Stimulated activated effector memory CD8-positive, alpha-beta T cell treated with anti-CD3 and anti-CD28 coated beads, Interleukin-12 subunit alpha, Interleukin-12 subunit beta, amount 100 ng/mL, for 72 hours (primary cell): ENCODE results near the gene SUPV3L1.

Experiments used
- ATAC-seq: fragments of 150-1000 bp; cut with Tn5 transposase; 2 replicates; pipeline ENCODE4 v1.10.0; 2021
- DNase-seq, 2 donors: peaks; one replicate each; pipeline ENCODE4 v3.0.0; 2021 to 2022; ENCODE audit warnings: low spot score in 2 of 2
- H3K27ac Mint-ChIP-seq: one replicate; pipeline ENCODE4 v1.8.0; 2022; ENCODE audit warnings: mild to moderate bottlenecking, mixed read lengths
- H3K36me3 Mint-ChIP-seq: one replicate; pipeline ENCODE4 v1.8.0; 2022; ENCODE audit warnings: mild to moderate bottlenecking, mixed read lengths
- H3K4me1 Mint-ChIP-seq: one replicate; pipeline ENCODE4 v1.8.0; 2022; ENCODE audit warnings: mixed read lengths
- H3K4me3 Mint-ChIP-seq: one replicate; pipeline ENCODE4 v1.8.0; 2022; ENCODE audit warnings: mild to moderate bottlenecking, mixed read lengths
- H3K9me3 Mint-ChIP-seq: one replicate; pipeline ENCODE4 v1.8.0; 2022; ENCODE audit warnings: mixed read lengths

Gene SUPV3L1

DNA sequence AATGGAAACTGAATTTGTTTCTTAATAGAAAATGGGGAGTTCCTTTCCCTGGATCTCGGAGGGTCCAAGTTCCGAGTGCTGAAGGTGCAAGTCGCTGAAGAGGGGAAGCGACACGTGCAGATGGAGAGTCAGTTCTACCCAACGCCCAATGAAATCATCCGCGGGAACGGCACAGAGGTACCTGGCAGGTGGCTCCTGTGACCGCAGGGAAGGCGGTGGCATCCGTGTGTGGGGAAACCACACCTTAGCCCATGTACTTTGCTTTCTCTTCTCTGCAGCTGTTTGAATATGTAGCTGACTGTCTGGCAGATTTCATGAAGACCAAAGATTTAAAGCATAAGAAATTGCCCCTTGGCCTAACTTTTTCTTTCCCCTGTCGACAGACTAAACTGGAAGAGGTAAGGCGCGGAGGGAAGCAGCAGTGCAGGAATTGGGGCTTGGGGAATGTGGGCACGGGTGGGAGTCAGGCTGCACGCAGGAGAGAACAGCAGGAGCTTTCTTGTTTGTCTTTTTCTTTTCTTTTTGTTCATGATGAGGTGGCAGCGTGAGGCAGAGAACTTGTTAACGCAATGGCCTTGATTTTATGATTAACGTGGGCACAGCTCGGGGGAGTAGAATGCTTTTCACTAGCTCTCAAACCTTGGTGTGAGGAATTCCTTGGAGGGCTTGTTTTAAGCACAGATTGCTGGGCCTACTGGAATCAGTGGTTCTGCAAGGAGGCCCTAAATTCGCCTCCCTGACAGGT is 52.9 kb downstream of the SUPV3L1 start:
- H3K27ac Mint-ChIP-seq, result peak overlapping the region; percentile 8
- H3K36me3 Mint-ChIP-seq, result peaks cover 8% of the 10 kb centered on the region
- no peak overlapping the region for H3K4me3 Mint-ChIP-seq
- ATAC-seq (no peak), DNase-seq (no peak)
- peaks cover 57% of the 10 kb centered on the region for H3K4me1 Mint-ChIP-seq
- H3K9me3 Mint-ChIP-seq, result no peaks in the 10 kb centered on the region

DNA sequence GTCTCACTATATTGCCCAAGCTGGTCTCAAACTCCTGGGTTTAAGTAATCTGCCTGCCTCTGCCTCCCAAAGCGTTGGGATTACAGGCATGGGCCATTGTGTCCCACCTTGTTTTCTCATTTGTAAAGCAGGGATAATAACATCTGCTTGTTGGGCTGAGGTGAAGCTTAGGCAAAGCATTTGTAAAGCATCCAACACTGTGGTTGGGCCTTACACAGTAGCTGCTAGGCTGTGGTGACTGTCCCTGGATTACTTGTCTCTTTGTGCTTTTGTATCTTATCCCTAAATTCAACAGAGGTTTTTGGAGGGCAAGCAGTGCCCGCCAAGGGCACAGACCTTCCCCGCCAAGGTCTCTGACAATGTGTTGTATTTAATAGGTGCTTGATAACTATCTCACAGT is 54.4 kb downstream of the SUPV3L1 start:
- DNase-seq, result no peak
- H3K9me3 Mint-ChIP-seq, result no peaks in the 10 kb centered on the region
- H3K27ac Mint-ChIP-seq, result no peak overlapping the region
- no peak for ATAC-seq
- H3K4me1 Mint-ChIP-seq, result peaks cover 42% of the 10 kb centered on the region
- H3K4me3 Mint-ChIP-seq, result no peak overlapping the region
- H3K36me3 Mint-ChIP-seq, result no peaks in the 10 kb centered on the region

DNA sequence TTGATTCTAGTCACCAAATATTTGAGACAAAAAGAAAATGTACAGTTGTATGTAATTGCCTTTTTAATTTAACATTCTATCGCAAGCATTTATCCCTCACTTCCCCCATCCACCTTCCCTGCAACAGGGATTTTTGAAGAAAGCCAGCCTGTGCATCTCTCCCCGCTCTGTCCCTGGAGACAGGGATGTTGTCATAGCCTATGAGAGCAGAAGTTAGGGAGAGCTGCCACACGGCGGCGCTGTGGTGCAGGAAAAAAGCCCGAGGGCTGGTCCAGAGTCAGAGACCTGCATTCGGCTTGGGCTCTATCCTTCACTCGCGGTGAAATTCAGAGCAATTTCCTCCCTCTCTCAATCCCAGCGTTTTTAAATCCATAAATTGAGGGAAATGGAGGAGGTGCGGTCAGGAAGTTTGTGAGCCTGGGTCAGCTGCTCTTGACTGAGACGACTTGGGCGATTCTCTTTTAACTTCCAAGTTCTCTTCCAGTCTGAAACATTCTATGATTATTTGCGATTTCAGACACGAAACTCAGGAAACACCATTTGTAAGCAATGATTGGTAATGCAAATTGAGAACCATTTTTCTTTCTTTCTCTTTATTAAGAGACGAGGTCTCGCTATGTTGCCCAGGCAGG is 57.6 kb downstream of the SUPV3L1 start:
- Mint-ChIP-seq H3K4me1 (peaks cover 21% of the 10 kb centered on the region), H3K36me3 (no peaks in the 10 kb centered on the region), H3K4me3 (no peak overlapping the region), H3K27ac (no peak overlapping the region), H3K9me3 (no peaks in the 10 kb centered on the region)
- peak; percentile 97 for ATAC-seq
- peak; percentile 90 to 94 for DNase-seq

DNA sequence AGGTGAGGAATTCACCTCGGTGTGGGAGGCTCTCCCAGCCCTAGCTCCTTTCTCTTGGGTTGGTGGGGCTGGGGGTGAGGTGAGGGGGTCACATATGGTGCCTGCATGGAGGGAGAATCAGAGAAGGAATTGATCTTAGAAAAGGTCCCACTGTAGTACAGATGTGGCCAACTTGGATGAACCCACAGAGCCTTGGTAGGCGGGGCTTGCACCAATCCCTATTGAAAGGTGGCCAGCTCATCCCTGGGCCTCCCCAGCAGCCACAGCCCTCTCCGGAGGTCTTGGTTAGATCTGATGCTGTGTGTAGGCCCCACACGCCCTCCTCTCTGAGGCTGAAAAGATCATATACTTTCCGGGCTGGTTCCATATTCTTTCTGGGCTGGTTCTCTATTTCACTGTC is 59.1 kb downstream of the SUPV3L1 start:
- DNase-seq (no peak), ATAC-seq (no peak)
- Mint-ChIP-seq H3K36me3 (no peaks in the 10 kb centered on the region), H3K27ac (no peak overlapping the region), H3K9me3 (no peaks in the 10 kb centered on the region), H3K4me3 (no peak overlapping the region), H3K4me1 (peaks cover 13% of the 10 kb centered on the region)

DNA sequence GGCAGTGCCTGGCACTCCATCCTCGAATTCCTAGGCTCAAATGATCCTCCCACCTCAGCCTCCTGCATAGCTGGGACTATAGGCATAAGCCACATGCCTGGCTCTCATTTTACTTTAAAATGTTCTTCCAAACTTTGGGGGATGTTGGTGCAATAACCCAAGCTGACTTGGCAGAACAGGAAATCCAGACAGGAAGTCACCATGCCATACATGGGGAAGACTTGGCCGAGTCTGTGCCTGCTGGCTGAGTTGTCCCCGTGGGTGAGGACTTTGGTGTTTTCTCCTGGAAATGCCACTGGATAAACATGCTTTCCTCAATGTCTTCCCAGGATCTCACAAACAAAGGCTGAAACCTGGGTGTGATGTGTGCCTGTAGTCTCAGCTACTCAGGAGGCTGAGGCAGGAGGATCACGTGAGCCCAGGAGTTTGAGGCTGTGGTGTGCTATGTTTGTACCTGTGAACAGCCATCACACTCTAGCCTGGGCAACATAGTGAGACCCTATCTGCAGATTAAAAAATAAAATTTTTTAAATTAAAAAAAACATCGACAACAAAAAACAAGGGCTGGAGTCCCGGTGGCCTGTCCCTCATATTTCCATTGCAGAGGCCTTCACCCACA is 59.9 kb downstream of the SUPV3L1 start:
- DNase-seq (no peak), ATAC-seq (no peak)
- Mint-ChIP-seq H3K36me3 (no peaks in the 10 kb centered on the region), H3K9me3 (no peaks in the 10 kb centered on the region), H3K4me3 (no peak overlapping the region), H3K4me1 (peaks cover 13% of the 10 kb centered on the region), H3K27ac (no peak overlapping the region)

DNA sequence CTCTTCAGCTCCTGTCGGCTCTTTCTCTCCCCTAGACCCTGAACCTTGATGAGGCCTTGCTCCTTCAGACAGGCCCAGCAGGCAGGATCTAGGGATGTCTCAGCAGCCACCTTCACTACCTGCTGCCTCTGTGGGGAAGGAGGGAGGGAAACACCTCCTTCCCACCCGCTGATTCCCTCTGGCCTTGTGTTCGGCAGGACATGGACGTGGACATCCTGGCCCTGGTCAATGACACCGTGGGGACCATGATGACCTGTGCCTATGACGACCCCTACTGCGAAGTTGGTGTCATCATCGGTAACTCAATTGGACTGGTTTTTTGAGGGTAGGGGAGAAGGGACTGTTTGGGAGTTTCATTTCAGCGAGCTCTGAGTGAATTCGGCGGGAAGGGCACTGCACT is 60.4 kb downstream of the SUPV3L1 start:
- ATAC-seq (no peak), DNase-seq (no peak)
- no peaks in the 10 kb centered on the region for H3K36me3 Mint-ChIP-seq
- H3K4me3 Mint-ChIP-seq, result no peak overlapping the region
- peaks cover 13% of the 10 kb centered on the region for H3K4me1 Mint-ChIP-seq
- H3K27ac Mint-ChIP-seq, result peak overlapping the region; percentile 30
- no peaks in the 10 kb centered on the region for H3K9me3 Mint-ChIP-seq

DNA sequence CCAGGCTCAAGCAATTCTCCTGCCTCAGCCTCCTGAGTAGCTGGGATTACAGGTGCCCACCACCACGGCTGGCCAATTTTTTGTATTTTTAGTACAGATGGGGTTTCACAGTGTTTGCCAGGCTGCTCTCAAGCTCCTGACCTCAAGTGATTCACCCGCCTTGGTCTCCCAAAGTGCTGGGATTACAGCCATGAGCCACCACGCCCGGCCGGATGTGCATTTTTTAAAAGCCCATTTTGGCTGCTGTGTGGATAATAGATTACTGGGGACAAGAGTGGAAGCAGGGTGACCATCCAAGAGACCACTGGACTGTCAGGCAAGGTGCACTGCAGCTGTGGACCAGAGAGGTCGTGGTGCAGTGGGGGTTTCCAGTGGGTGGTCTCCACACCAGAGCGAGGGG is 61.5 kb downstream of the SUPV3L1 start:
- DNase-seq, result no peak
- peaks cover 13% of the 10 kb centered on the region for H3K4me1 Mint-ChIP-seq

DNA sequence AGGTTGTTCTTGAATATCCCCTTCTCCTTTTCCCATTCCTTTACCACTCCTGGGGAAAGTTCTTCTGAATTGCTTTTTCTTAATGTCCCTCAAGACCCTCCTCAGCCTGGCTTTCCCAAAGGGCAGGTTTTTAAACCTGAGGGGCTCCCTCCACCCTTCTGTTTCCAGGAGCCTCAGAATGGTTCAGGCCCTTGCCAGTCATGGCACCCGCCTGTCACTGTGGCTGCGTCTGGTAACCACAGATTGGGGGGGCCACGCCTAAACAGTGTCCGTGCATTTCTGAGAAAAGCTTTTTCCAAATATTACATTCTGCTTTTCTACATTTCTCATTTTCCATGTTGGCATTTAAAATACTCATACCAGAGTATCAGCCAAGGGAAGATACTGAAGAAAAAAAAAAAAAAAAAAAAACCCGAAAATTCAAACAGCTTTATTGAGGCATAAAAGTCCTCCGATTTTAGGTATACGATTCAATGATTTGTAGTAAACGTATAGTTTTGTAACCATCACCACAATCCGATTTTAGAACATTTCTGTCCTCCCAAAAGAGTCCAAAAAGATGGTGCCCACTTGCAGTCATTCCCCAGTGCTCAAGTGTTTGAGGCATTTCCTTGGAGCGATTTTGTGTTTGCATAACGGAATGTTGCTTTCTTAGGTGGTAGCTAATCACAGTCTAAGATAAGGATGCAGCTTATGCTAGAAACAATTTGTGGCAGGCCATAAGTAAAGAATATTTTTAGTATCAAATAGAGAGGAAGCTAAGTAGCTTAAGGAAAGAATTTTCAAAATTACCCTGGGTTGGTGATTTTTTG is 62.2 kb downstream of the SUPV3L1 start:
- DNase-seq (no peak), ATAC-seq (no peak)
- Mint-ChIP-seq H3K4me3 (no peak overlapping the region), H3K4me1 (peaks cover 13% of the 10 kb centered on the region), H3K9me3 (no peaks in the 10 kb centered on the region), H3K36me3 (no peaks in the 10 kb centered on the region), H3K27ac (no peak overlapping the region)

More for the DNA sequence above, 61.5 kb downstream of the SUPV3L1 start:
- ATAC-seq, result no peak
- Mint-ChIP-seq H3K4me3 (no peak overlapping the region), H3K9me3 (no peaks in the 10 kb centered on the region), H3K27ac (no peak overlapping the region), H3K36me3 (no peaks in the 10 kb centered on the region)

DNA sequence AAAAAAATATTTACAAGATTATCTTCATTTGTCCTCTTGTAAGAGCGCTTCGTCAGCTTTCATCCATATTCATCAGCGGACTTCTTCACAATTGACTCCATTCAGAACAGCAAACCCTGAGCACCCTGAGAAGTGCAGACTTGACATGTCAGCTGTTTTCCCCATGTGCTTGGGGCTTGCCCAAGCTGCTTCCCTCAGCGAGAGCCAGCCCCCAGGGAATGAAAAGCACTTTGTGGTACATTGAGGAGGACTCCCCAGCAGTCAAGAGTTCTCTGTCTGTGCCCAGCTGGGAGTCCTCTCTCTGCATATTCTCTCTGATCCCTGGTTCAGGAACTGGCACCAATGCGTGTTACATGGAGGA is 62.8 kb downstream of the SUPV3L1 start:
- no peak for ATAC-seq
- Mint-ChIP-seq H3K9me3 (no peaks in the 10 kb centered on the region), H3K4me1 (peaks cover 7% of the 10 kb centered on the region), H3K36me3 (no peaks in the 10 kb centered on the region), H3K27ac (no peak overlapping the region), H3K4me3 (no peak overlapping the region)
- no peak for DNase-seq

DNA sequence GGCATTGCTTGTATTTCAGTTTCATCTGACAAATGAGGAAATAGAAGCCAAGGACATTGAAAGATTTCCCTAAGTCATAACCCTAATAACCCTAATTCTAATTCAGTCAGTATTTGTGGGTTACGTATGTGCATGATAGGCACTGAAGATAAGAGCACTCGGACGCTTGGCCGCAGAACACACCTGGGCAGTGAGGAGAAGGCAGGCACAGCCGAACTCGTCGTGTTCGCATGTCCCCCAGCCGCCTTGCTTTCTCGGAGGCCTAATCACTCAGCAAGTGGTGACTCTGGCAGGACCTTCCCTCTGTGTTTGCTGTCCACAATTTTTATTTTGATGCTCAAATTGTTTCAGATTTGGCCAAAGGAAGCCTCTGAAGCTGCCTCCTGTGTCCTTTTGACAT is 63.8 kb downstream of the SUPV3L1 start:
- peaks cover 6% of the 10 kb centered on the region for H3K4me1 Mint-ChIP-seq
- no peaks in the 10 kb centered on the region for H3K9me3 Mint-ChIP-seq
- no peak overlapping the region for H3K4me3 Mint-ChIP-seq
- ATAC-seq (no peak), DNase-seq (no peak)
- H3K27ac Mint-ChIP-seq, result no peak overlapping the region
- no peaks in the 10 kb centered on the region for H3K36me3 Mint-ChIP-seq

DNA sequence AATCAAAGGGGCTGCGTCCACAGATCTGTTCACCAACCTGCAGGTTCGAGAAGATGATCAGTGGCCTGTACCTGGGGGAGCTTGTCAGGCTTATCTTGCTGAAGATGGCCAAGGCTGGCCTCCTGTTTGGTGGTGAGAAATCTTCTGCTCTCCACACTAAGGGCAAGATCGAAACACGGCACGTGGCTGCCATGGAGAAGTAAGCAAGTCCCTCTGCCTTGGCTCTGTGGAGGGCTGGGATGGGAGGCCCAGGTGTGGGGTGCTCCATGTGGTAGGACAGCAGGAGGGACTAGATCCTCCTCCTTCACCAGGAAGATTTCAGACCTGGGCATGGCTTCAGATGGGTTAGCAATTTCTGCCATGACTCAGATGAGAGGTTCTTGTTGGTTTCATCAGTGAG is 66.0 kb downstream of the SUPV3L1 start:
- H3K9me3 Mint-ChIP-seq, result no peaks in the 10 kb centered on the region
- DNase-seq (no peak), ATAC-seq (peak; percentile 13)
- H3K36me3 Mint-ChIP-seq, result no peaks in the 10 kb centered on the region
- H3K4me1 Mint-ChIP-seq, result peaks cover under 1% of the 10 kb centered on the region
- no peak overlapping the region for H3K27ac Mint-ChIP-seq
- H3K4me3 Mint-ChIP-seq, result no peak overlapping the region

DNA sequence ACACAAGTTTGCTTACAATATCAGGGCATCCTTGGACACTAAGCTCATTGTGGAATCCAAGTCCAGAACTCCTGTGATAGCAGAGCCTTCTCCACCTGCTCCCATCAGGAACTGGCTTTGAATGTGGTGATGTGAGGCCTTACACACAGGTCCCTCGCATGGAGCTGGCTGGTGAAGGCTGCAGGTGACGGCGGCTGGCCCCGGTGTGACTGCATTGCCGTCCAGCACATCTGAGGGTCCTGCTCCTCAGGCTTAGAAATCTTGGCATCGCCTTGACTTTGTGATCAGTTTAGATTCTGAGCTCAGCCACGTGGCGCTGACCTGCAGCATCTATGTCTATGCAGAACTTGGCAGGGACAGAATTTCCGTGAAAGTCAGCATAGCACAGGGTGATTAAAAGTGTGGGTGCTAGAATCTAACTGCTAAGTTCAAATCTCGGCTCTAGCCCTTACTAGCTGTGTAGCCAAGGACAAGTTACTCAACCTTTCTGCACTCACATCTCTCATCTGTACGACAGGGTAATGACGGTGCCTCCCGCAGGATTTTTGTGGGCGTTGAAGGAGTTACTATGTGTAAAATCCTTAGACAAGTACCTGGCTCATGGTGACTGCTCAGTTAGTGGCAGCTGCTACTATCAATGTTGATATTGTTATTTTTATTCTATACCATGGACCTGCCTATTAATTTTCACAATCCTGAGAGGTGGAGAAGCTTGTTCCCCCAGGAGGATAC is 66.7 kb downstream of the SUPV3L1 start:
- Mint-ChIP-seq H3K9me3 (no peaks in the 10 kb centered on the region), H3K36me3 (no peaks in the 10 kb centered on the region), H3K27ac (no peak overlapping the region), H3K4me1 (no peaks in the 10 kb centered on the region), H3K4me3 (no peak overlapping the region)
- ATAC-seq, result no peak
- DNase-seq, result no peak

DNA sequence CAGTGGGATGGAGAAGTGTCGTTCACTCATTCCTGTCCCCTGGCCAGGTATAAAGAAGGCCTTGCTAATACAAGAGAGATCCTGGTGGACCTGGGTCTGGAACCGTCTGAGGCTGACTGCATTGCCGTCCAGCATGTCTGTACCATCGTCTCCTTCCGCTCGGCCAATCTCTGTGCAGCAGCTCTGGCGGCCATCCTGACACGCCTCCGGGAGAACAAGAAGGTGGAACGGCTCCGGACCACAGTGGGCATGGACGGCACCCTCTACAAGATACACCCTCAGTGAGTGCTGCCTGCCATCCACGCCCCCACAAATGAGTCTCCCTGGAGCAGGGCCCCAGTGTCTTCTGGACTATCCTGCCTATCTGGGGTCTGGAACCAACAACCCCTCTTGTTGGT is 67.3 kb downstream of the SUPV3L1 start:
- H3K9me3 Mint-ChIP-seq, result no peaks in the 10 kb centered on the region
- DNase-seq (no peak), ATAC-seq (no peak)
- H3K27ac Mint-ChIP-seq, result no peak overlapping the region
- H3K4me1 Mint-ChIP-seq, result no peaks in the 10 kb centered on the region
- no peaks in the 10 kb centered on the region for H3K36me3 Mint-ChIP-seq
- no peak overlapping the region for H3K4me3 Mint-ChIP-seq

DNA sequence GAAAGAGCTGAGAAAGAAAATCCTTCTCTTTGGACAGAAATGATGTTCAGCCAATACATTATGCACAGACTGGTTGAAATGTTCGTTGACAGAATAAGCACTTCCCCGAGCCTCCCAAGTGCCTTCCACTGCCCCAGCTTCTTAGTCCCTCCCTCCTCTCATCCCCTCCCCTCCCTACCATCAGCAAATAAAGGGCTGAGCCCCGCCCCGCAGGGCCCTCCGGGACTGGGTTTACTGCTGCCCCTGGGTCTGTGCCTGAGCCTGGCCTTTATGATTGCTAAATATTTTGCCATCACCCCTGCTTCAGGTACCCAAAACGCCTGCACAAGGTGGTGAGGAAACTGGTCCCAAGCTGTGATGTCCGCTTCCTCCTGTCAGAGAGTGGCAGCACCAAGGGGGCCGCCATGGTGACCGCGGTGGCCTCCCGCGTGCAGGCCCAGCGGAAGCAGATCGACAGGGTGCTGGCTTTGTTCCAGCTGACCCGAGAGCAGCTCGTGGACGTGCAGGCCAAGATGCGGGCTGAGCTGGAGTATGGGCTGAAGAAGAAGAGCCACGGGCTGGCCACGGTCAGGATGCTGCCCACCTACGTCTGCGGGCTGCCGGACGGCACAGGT is 68.2 kb downstream of the SUPV3L1 start:
- no peaks in the 10 kb centered on the region for H3K9me3 Mint-ChIP-seq
- no peaks in the 10 kb centered on the region for H3K36me3 Mint-ChIP-seq
- no peaks in the 10 kb centered on the region for H3K4me1 Mint-ChIP-seq
- no peak overlapping the region for H3K4me3 Mint-ChIP-seq
- ATAC-seq (no peak), DNase-seq (no peak)
- H3K27ac Mint-ChIP-seq, result no peak overlapping the region

DNA sequence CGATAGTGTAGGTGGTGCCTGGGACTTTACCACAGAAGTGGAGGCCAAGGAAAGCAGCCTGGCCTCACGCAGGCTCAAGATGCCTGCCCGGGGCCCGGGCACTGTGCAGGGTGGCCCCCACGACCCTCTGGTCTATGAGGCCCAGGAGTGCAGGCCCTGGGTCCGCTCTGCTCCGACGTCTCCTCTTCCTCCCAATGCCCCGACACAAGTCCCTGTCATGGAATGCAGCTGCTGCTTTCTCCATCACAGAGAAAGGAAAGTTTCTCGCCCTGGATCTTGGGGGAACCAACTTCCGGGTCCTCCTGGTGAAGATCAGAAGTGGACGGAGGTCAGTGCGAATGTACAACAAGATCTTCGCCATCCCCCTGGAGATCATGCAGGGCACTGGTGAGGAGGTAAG is 70.0 kb downstream of the SUPV3L1 start:
- Mint-ChIP-seq H3K4me1 (no peaks in the 10 kb centered on the region), H3K27ac (no peak overlapping the region), H3K4me3 (no peak overlapping the region), H3K9me3 (no peaks in the 10 kb centered on the region), H3K36me3 (no peaks in the 10 kb centered on the region)
- DNase-seq, result no peak
- ATAC-seq, result no peak
